Lung (tissue), 12 donors: ENCODE results near the gene HEXD. TPM values are rescaled to one million over a fixed set of nuclear protein-coding genes. Genes with fewer than 3 reads are reported as not detected.

Source experiments
- ATAC-seq: fragments of 200-7000 bp; cut with Tn5 transposase; one replicate; pipeline ENCODE4 v1.9.1; 2020; ENCODE audit warnings: moderate number of reproducible peaks; ENCODE audit not compliant: insufficient read depth, low FRiP score
- DNase-seq, 3 donors: peaks; one replicate each; pipeline ENCODE4 v3.0.0-alpha.2; 2013 to 2017
- H3K27ac ChIP-seq, 2 donors: one replicate each; pipeline ENCODE4 v1.5.1; 2013; ENCODE audit warnings: mild to moderate bottlenecking in 2 of 2, moderate library complexity in 2 of 2, control low read depth in 1 of 2, inconsistent platforms in 1 of 2, low read depth in 1 of 2, low read length in 1 of 2
- H3K27me3 ChIP-seq, 3 donors: one replicate each; pipeline ENCODE4 v1.5.1; 2013; ENCODE audit warnings: low read length in 2 of 3; ENCODE audit not compliant: control insufficient read depth in 3 of 3, insufficient read depth in 3 of 3
- H3K36me3 ChIP-seq, 4 donors: one replicate each; pipeline ENCODE4 v1.5.1; 2013; ENCODE audit warnings: low read length in 4 of 4, mild to moderate bottlenecking in 1 of 4, moderate library complexity in 1 of 4; ENCODE audit not compliant: control insufficient read depth in 4 of 4, insufficient read depth in 4 of 4
- H3K4me1 ChIP-seq, 5 donors: one replicate each; pipeline ENCODE4 v1.5.1; 2013; ENCODE audit warnings: low read length in 5 of 5, mild to moderate bottlenecking in 2 of 5, moderate library complexity in 1 of 5; ENCODE audit not compliant: control insufficient read depth in 5 of 5, insufficient read depth in 5 of 5
- H3K4me3 ChIP-seq: one replicate; pipeline ENCODE4 v1.5.1; 2013; ENCODE audit warnings: mild to moderate bottlenecking, control low read depth, moderate library complexity
- H3K9ac ChIP-seq, 2 donors: one replicate each; pipeline ENCODE4 v1.5.1; 2013; ENCODE audit warnings: low read length in 2 of 2, control low read depth in 1 of 2; ENCODE audit not compliant: insufficient read depth in 1 of 2
- H3K9me3 ChIP-seq, 4 donors: one replicate each; pipeline ENCODE4 v1.5.1; 2013; ENCODE audit warnings: low read length in 3 of 4, mild to moderate bottlenecking in 1 of 4, moderate library complexity in 1 of 4; ENCODE audit not compliant: control insufficient read depth in 4 of 4, insufficient read depth in 3 of 4
- CTCF ChIP-seq: IDR thresholded peaks from 2 replicates; pipeline ENCODE4 v1.5.1; 2012; ENCODE audit warnings: mild to moderate bottlenecking; ENCODE audit errors: control extremely low read depth, extremely low read depth
- WGBS, 2 donors: extraction: QIAGEN DNeasy Blood & Tissue Kit; methylation state at CpG; one replicate each; pipeline ENCODE4 v1.1.7; 2013; 5-methylcytosine and 5-hydroxymethylcytosine counted together
- polyA plus RNA-seq, 2 donors: library from polyadenylated mRNA; stranded (reverse); fragments of 200-250 nt; gene quantifications; one replicate each; pipeline ENCODE4 v1.2.1, GENCODE V29; 2013
- total RNA-seq, 2 donors: library from RNA; depleted of rRNA in 1 of 2; stranded (reverse); fragments of >200 nt in 1 of 2; gene quantifications; one replicate each; pipeline ENCODE4 v1.2.1, GENCODE V29; 2014 to 2021
- donor health status: control.
- donor health status: control.
- donor health status: Bipolar disorder and iron deficiency.
- donor health status: healthy.
- donor health status: DM: yes; HTN: yes; CAD: no.

HEXD gene
- total and polyA plus RNA-seq, 4 donors, result 28.4 to 57.3 (median 37.4) TPM

GRCh38 chr17:82412535-82413520 is 5.3 kb upstream of the HEXD start:
- TF ChIP-seq CTCF, result no peak
- no peaks in the 10 kb centered on the region for H3K27me3 ChIP-seq
- no peak for DNase-seq
- H3K4me3 ChIP-seq, result no peak overlapping the region
- peaks cover 0 to 16% (median 0%) of the 10 kb centered on the region in 4 donors for H3K36me3 ChIP-seq
- H3K4me1 ChIP-seq, result peaks cover 0 to 7% (median 3%) of the 10 kb centered on the region in 5 donors
- no peaks in the 10 kb centered on the region for H3K9me3 ChIP-seq
- ATAC-seq, result no peak
- WGBS, 2 donors, result 89 to 91% methylated on average over 29 of the region's 29 CpGs
- no peak overlapping the region for H3K27ac ChIP-seq
- no peak overlapping the region for H3K9ac ChIP-seq

GRCh38 chr17:82414548-82415281 is 3.4 kb upstream of the HEXD start:
- Histone ChIP-seq H3K27me3 (no peaks in the 10 kb centered on the region), H3K36me3 (peaks cover 0 to 10% (median 0%) of the 10 kb centered on the region in 4 donors), H3K9me3 (no peaks in the 10 kb centered on the region), H3K9ac (no peak overlapping the region), H3K4me1 (peaks cover 0 to 17% (median 4%) of the 10 kb centered on the region in 5 donors), H3K27ac (no peak overlapping the region), H3K4me3 (no peak overlapping the region)
- 26 to 27% methylated on average over 38 of the region's 38 CpGs for WGBS, 2 donors
- ATAC-seq (no peak), DNase-seq (peak; percentile 75 to 79 (median 76))
- TF ChIP-seq CTCF, result peak; percentile 58

- 92 to 95% methylated on average over 26 of the region's 26 CpGs for WGBS, 2 donors
- ATAC-seq, result no peak
- H3K9me3 ChIP-seq, result no peaks in the 10 kb centered on the region
- TF ChIP-seq CTCF, result no peak
- no peak for DNase-seq
- H3K27me3 ChIP-seq, result no peaks in the 10 kb centered on the region
- H3K4me3 ChIP-seq, result no peak overlapping the region
- H3K4me1 ChIP-seq, result peaks cover 0 to 17% (median 4%) of the 10 kb centered on the region in 5 donors
- H3K9ac ChIP-seq, result no peak overlapping the region
- no peak overlapping the region for H3K27ac ChIP-seq
- H3K36me3 ChIP-seq, result peaks cover 0 to 8% (median 0%) of the 10 kb centered on the region in 4 donors
Measured at GRCh38 chr17:82415336-82415735, 2.8 kb upstream of the HEXD start.
